ENCODE results near the gene KIF1B.
"Not testable (repeated sequence)": the region's sequence is repeated elsewhere in the genome, so short reads cannot be mapped to it uniquely, and the experiment has no call there.

KIF1B gene

GRCh38 chr1:10421637-10422036 is 211.3 kb downstream of the KIF1B start:
- no peak for DNase-seq

- peak in 2 of 51 donors; percentile 1 to 19 for DNase-seq
Observed at GRCh38 chr1:10424034-10424433, 213.7 kb downstream of the KIF1B start.

GRCh38 chr1:10424651-10425050 is 214.3 kb downstream of the KIF1B start:
- no peak for DNase-seq

DNA sequence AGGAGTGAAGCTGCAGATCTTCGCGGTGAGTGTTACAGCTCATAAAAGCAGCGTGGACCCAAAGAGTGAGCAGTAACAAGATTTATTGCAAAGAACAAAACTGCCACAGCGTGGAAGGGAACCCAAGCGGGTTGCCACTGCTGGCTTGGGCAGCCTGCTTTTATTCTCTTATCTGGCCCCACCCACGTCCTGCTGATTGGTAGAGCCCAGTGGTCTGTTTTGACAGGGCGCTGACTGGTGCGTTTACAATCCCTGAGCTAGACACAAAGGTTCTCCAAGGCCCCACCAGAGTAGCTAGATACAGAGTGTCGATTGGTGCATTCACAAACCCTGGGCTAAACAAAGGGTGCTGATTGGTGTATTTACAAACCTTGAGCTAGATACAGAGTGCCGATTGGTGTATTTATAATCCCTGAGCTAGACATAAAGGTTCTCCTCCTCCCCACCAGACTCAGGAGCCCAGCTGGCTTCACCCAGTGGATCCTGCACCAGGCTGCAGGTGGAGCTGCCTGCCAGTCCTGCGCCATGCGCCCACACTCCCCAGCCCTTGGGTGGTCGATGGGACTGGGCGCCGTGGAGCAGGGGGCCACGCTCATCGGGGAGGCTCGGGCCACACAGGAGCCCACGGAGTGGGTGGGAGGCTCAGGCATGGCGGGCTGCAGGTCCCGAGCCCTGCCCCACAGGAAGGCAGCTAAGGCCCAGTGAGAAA is 215.6 kb downstream of the KIF1B start:
- not testable (repeated sequence) for DNase-seq

GRCh38 chr1:10426535-10426848 is 216.1 kb downstream of the KIF1B start:
- not testable (repeated sequence) for DNase-seq

DNA sequence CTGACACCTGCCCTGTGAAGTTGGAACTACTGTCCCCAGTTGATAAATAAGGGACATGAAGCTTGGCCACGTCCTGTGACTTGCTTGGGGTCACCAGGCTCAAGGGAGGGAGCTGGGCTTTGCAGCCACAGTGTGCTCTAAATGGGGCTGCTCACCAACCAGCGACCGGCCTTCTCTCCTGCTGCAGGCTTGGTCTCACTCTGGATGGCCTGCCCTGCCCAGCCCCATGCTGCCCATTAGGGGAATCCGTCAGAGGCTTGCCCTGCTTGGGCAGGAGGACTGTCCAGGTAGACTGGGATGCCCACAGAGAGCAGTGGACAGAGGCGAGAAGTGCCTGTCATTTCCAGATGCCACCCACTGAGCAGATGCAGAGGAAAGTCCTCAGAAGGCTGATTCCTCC is 218.6 kb downstream of the KIF1B start:
- no peak for DNase-seq

GRCh38 chr1:10429868-10430215 is 219.5 kb downstream of the KIF1B start:
- DNase-seq, result peak in 1 of 51 donors; percentile 38

DNA sequence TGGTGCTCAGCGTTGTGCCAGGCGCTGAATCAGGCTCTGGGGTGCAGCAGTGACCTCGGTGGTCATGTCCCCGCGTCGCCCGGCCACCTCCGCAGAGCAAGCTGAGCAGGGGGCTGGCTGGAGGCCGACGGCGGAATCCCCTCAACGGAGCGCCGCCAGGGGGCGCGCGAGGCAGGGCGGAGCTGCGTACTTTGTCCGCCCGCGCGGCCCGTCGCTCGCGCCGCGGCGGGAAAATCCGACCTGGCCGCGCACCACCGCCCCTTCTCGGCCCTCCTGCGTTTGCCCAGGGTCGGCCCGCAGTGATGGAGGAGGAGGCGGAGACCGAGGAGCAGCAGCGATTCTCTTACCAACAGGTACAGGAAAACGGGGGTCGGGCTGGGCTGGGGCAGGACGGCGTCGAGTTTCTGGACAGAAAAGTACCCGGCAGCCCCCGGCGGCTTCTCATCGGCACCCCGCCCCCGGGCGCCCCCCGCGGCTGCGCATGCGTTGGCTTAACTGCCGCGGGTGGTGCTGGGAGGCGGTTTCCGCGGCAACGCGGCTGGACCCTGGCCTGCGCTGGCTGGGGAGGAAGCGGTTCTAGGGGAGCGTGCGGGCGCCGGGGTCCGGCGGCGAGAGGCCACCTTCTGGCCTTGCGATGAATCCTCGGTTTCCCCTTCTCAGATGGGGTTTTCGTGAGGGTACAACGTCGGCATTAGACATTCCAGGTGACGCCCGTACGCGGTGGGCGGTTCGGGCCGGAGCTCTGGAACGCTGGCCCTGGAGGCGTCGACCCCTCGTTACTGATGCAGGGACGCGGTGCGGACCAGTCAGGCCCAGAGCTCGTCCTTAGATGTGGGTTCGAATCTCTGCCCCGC is 220.1 kb downstream of the KIF1B start, which contains the start of gene CENPS:
Gene CENPS (plus strand): TSS at position 218 of the 854 bp plus-strand sequence. CDS start 85 bp downstream, at position 303.
- DNase-seq, result peak; percentile 30 to 99 (median 83)

Data from hypothalamus (tissue), 51 donors.